Liver (tissue), 9 donors: Measurements from ENCODE around the gene SENP1. TPM values are rescaled to one million over a fixed set of nuclear protein-coding genes. Genes with fewer than 3 reads are reported as not detected.

Experiments used
- DNase-seq: peaks from one replicate; pipeline ENCODE4 v3.0.0-alpha.2; 2017; ENCODE audit warnings: low spot score
- H3K27ac ChIP-seq, 2 donors: one replicate each; pipeline ENCODE4 v1.7.0; 2013; ENCODE audit warnings: inconsistent platforms in 2 of 2, low read length in 2 of 2, control low read depth in 1 of 2, low read depth in 1 of 2, mild to moderate bottlenecking in 1 of 2
- H3K27me3 ChIP-seq, 4 donors: one replicate each; pipeline versions ENCODE4 v1.6.1 to v1.7.0; 2013; ENCODE audit warnings: low read length in 3 of 4, inconsistent platforms in 1 of 4, mild to moderate bottlenecking in 1 of 4, moderate library complexity in 1 of 4; ENCODE audit not compliant: control insufficient read depth in 4 of 4, insufficient read depth in 4 of 4
- H3K36me3 ChIP-seq, 4 donors: one replicate each; pipeline versions ENCODE4 v1.6.1 to v1.7.0; 2013; ENCODE audit warnings: low read length in 3 of 4, mild to moderate bottlenecking in 3 of 4, low read depth in 1 of 4, moderate library complexity in 1 of 4; ENCODE audit not compliant: control insufficient read depth in 4 of 4, insufficient read depth in 3 of 4
- H3K4me1 ChIP-seq, 4 donors: one replicate each; pipeline versions ENCODE4 v1.6.1 to v1.7.0; 2013; ENCODE audit warnings: low read length in 3 of 4, mild to moderate bottlenecking in 3 of 4, moderate library complexity in 1 of 4; ENCODE audit not compliant: control insufficient read depth in 4 of 4, insufficient read depth in 4 of 4
- H3K4me3 ChIP-seq, 3 donors: one replicate each; pipeline versions ENCODE4 v1.6.1 to v1.7.0; 2013; ENCODE audit warnings: low read length in 3 of 3, control low read depth in 1 of 3, low read depth in 1 of 3, mild to moderate bottlenecking in 1 of 3
- H3K9ac ChIP-seq, 2 donors: one replicate each; pipeline ENCODE4 v1.7.0; 2013; ENCODE audit warnings: low read length in 2 of 2, mild to moderate bottlenecking in 2 of 2, moderate library complexity in 2 of 2, control low read depth in 1 of 2, low read depth in 1 of 2
- H3K9me3 ChIP-seq, 4 donors: one replicate each; pipeline versions ENCODE4 v1.6.1 to v1.7.0; 2013; ENCODE audit warnings: low read length in 3 of 4; ENCODE audit not compliant: control insufficient read depth in 4 of 4
- ATF3 ChIP-seq: IDR thresholded peaks from 2 replicates; pipeline ENCODE4 v1.6.1; 2016; ENCODE audit warnings: antibody characterized with exemption
- EGR1 ChIP-seq, 2 donors: IDR thresholded peaks; 2 replicates each; pipeline ENCODE4 v1.6.1; 2016 to 2018; ENCODE audit warnings: antibody characterized with exemption in 2 of 2, low read depth in 2 of 2
- FOXA1 ChIP-seq: IDR thresholded peaks from 2 replicates; pipeline ENCODE4 v1.6.1; 2016; ENCODE audit warnings: antibody characterized with exemption
- FOXA2 ChIP-seq: IDR thresholded peaks from 2 replicates; pipeline ENCODE4 v1.6.1; 2016; ENCODE audit warnings: antibody characterized with exemption
- HNF4A ChIP-seq, 2 donors: conservative IDR thresholded peaks; 2 replicates each; pipeline ENCODE4 v1.6.1; 2016; ENCODE audit warnings: antibody characterized with exemption in 2 of 2, mild to moderate bottlenecking in 2 of 2
- HNF4G ChIP-seq: IDR thresholded peaks from 2 replicates; pipeline ENCODE4 v1.6.1; 2016; ENCODE audit warnings: antibody characterized with exemption
- JUND ChIP-seq, 2 donors: IDR thresholded peaks; 2 replicates each; pipeline ENCODE4 v1.6.1; 2016; ENCODE audit warnings: antibody characterized with exemption in 2 of 2
- NR2F2 ChIP-seq: IDR thresholded peaks from 2 replicates; pipeline ENCODE4 v1.6.1; 2016; ENCODE audit warnings: antibody characterized with exemption
- RAD21 ChIP-seq, 2 donors: IDR thresholded peaks; 2 replicates each; pipeline ENCODE4 v1.6.1; 2016; ENCODE audit warnings: antibody characterized with exemption in 2 of 2, mild to moderate bottlenecking in 2 of 2
- REST ChIP-seq: IDR thresholded peaks from 2 replicates; pipeline ENCODE4 v1.6.1; 2016; ENCODE audit warnings: antibody characterized with exemption, mild to moderate bottlenecking
- RXRA ChIP-seq, 2 donors: IDR thresholded peaks; 2 replicates each; pipeline ENCODE4 v1.6.1; 2017 to 2018; ENCODE audit warnings: antibody characterized with exemption in 2 of 2, mild to moderate bottlenecking in 1 of 2
- YY1 ChIP-seq: IDR thresholded peaks from 2 replicates; pipeline ENCODE4 v1.6.1; 2016; ENCODE audit warnings: antibody characterized with exemption, mild to moderate bottlenecking
- ZBTB33 ChIP-seq: IDR thresholded peaks from 2 replicates; pipeline ENCODE4 v1.6.1; 2016; ENCODE audit warnings: antibody characterized with exemption
- WGBS: extraction: QIAGEN DNeasy Blood & Tissue Kit; methylation state at CpG from one replicate; pipeline ENCODE4 v1.1.7; 2013; 5-methylcytosine and 5-hydroxymethylcytosine counted together
- polyA plus RNA-seq, 2 donors: library from polyadenylated mRNA; stranded (reverse) in 1 of 2; unstranded in 1 of 2; fragments of 200-250 nt in 1 of 2; fragments of >200 nt in 1 of 2; fragmentation: Nextera tagmentation in 1 of 2; extraction: Ambion mirVana in 1 of 2; gene quantifications; one replicate each; pipeline versions ENCODE4 v1.2.1 to v1.2.3, GENCODE V29; 2013 to 2015
- total RNA-seq, 2 donors: library from RNA; depleted of rRNA; stranded (reverse); fragments of >200 nt; gene quantifications; one replicate each; pipeline ENCODE4 v1.2.3, GENCODE V29; 2014
- donor health status: healthy.
- donor health status: healthy.
- donor health status: healthy.
- donor health status: healthy.
- donor health status: healthy.

The SENP1 gene
- total and polyA plus RNA-seq, 4 donors = 1.4 to 11.7 (median 4.2) TPM

GRCh38 chr12:48054955-48055821, 50.7 kb downstream of the SENP1 start:
- no peak overlapping the region for H3K27ac ChIP-seq
- H3K9ac ChIP-seq = no peak overlapping the region
- H3K4me1 ChIP-seq = no peaks in the 10 kb centered on the region
- TF ChIP-seq JUND (IDR thresholded peaks at IDR 0.05) (no peak), ATF3 (no peak), NR2F2 (no peak), HNF4G (no peak), HNF4A (conservative IDR thresholded peaks at IDR 0.05) (no peak), RAD21 (IDR thresholded peaks at IDR 0.05) (no peak), RXRA (IDR thresholded peaks at IDR 0.05) (no peak), FOXA2 (no peak), REST (no peak), ZBTB33 (no peak), FOXA1 (no peak), YY1 (no peak), EGR1 (IDR thresholded peaks at IDR 0.05; ENCODE audit: low read depth in 2 of 2) (no peak)
- WGBS = 99% methylated on average over 12 of the region's 12 CpGs
- no peak overlapping the region for H3K4me3 ChIP-seq
- DNase-seq = no peak
- peaks cover 0 to 7% (median 5%) of the 10 kb centered on the region in 4 donors for H3K9me3 ChIP-seq
- H3K36me3 ChIP-seq = peaks cover 0 to 20% (median 14%) of the 10 kb centered on the region in 4 donors
- no peaks in the 10 kb centered on the region for H3K27me3 ChIP-seq

GRCh38 chr12:48053883-48054282, 52.0 kb downstream of the SENP1 start:
- no peak overlapping the region for H3K9ac ChIP-seq
- peaks cover 0 to 5% (median 4%) of the 10 kb centered on the region in 4 donors for H3K9me3 ChIP-seq
- no peak overlapping the region for H3K27ac ChIP-seq
- H3K36me3 ChIP-seq = peaks cover 2 to 16% (median 11%) of the 10 kb centered on the region in 4 donors
- no peaks in the 10 kb centered on the region for H3K27me3 ChIP-seq
- H3K4me1 ChIP-seq = no peaks in the 10 kb centered on the region
- TF ChIP-seq HNF4G = no peak
- H3K4me3 ChIP-seq = no peak overlapping the region
- no peak for DNase-seq
- 96% methylated on average over 4 of the region's 4 CpGs for WGBS
